Ishikawa (cell line): ENCODE measurements around the gene NGDN.

Source experiments
- CEBPB ChIP-seq: IDR thresholded peaks from 2 replicates; pipeline ENCODE4 v1.6.1; 2012
- CREB1 ChIP-seq: IDR thresholded peaks from 2 replicates; pipeline ENCODE4 v1.6.1; 2012; ENCODE audit warnings: low read depth
- EGR1 ChIP-seq: IDR thresholded peaks from 2 replicates; pipeline ENCODE4 v1.6.1; 2012
- EP300 ChIP-seq: IDR thresholded peaks from 2 replicates; pipeline ENCODE4 v1.6.1; 2012; ENCODE audit warnings: borderline replicate concordance
- FOXM1 ChIP-seq: IDR thresholded peaks from 2 replicates; pipeline ENCODE4 v1.6.1; 2012; ENCODE audit warnings: low read depth, borderline replicate concordance
- MAX ChIP-seq: IDR thresholded peaks from 2 replicates; pipeline ENCODE4 v1.6.1; 2012
- NFIC ChIP-seq: IDR thresholded peaks from 2 replicates; pipeline ENCODE4 v1.6.1; 2012
- RAD21 ChIP-seq: IDR thresholded peaks from 2 replicates; pipeline ENCODE4 v1.6.1; 2012; ENCODE audit warnings: low read depth
- REST ChIP-seq: IDR thresholded peaks from 2 replicates; pipeline ENCODE4 v1.6.1; 2012; ENCODE audit warnings: low read depth, mild to moderate bottlenecking
- TAF1 ChIP-seq: IDR thresholded peaks from 2 replicates; pipeline ENCODE4 v1.6.1; 2012; ENCODE audit warnings: low read depth, mild to moderate bottlenecking
- TCF12 ChIP-seq: IDR thresholded peaks from 2 replicates; pipeline ENCODE4 v1.6.1; 2012; ENCODE audit warnings: low read depth
- TEAD4 ChIP-seq: IDR thresholded peaks from 2 replicates; pipeline ENCODE4 v1.6.1; 2012
- USF1 ChIP-seq: IDR thresholded peaks from 2 replicates; pipeline ENCODE4 v1.6.1; 2012
- YY1 ChIP-seq: IDR thresholded peaks from 2 replicates; pipeline ENCODE4 v1.6.1; 2012; ENCODE audit warnings: low read depth
- ZBTB7A ChIP-seq: IDR thresholded peaks from 2 replicates; pipeline ENCODE4 v1.6.1; 2012; ENCODE audit warnings: low read depth

The NGDN gene

DNA sequence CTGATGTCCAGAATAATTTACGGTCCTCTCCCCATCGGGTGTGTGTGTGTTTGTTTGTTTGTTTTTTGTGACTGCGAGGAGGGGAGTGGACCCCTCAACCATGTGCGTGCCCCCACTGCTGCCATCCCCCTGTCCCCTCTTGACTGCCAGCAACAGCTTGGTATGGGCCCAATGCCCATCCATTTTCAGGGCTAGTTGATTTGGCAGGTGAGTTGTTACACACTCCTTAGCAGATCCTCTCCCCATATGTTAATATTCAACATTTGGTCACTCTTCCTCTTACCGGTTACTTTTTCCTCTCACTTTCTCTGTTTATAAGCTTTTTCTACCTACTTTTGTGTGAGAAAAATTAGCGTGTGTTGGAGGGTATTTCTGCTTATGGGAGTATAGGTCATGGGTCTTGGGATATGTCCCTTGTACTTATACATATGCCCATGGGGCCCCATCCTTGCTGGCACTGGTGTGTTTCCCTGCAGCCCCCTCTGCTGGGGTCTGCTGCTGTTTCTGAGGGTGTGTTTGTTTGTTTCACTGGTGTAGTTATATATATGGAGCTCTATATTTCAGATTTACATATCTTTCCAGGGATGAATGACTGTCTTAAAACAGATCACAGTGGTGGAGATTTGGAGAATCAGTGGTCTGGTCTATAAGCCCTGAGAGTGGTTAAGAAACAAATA lies 48.3 kb downstream of the NGDN start:
- TF ChIP-seq MAX (no peak), EGR1 (no peak), EP300 (no peak), TCF12 (no peak), YY1 (no peak), REST (no peak), RAD21 (no peak), USF1 (no peak), CREB1 (no peak), FOXM1 (no peak), NFIC (no peak), ZBTB7A (no peak), TAF1 (no peak), TEAD4 (no peak), CEBPB (no peak)

- TF ChIP-seq EP300 (no peak), USF1 (no peak), ZBTB7A (no peak), NFIC (no peak), FOXM1 (no peak), REST (no peak), TAF1 (no peak), EGR1 (no peak), YY1 (no peak), MAX (no peak), TEAD4 (no peak), TCF12 (no peak), CEBPB (no peak), CREB1 (no peak)
Measured at GRCh38 chr14:23518709-23519108, 49.2 kb downstream of the NGDN start.

DNA sequence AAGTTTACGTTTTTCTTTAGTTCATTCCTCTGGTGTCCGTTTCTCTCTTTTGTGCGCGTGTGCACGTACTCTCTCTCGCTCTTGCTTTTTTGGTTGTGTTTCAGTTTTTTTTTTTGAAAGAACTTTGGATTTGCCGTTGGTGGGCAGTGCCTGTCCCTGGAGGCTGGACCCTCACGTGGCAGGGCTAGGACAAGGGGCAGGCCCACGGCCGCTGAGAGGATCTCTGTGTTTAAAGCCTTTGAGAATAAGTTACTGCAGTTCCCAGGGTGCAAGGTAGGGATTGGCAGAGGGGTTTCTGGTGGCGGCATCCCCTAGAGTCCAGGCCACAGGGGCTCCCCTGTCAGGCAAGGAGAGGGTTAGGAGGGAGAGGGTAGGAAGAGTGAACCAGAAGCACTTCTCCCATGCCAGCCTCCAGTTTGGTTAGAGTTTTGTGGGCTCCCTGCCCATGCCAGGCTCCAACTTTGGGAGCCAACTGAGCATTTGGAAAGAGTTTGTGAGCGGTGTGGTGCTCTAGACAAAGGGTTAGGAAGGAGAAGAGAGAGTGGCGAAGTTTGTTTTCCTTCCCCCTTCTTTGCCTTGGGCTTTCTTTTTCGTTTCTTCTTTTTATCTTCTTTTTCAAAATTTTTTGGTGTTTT lies 51.5 kb downstream of the NGDN start:
- TF ChIP-seq NFIC (no peak), RAD21 (no peak), USF1 (no peak), TEAD4 (no peak), MAX (no peak), ZBTB7A (no peak)

DNA sequence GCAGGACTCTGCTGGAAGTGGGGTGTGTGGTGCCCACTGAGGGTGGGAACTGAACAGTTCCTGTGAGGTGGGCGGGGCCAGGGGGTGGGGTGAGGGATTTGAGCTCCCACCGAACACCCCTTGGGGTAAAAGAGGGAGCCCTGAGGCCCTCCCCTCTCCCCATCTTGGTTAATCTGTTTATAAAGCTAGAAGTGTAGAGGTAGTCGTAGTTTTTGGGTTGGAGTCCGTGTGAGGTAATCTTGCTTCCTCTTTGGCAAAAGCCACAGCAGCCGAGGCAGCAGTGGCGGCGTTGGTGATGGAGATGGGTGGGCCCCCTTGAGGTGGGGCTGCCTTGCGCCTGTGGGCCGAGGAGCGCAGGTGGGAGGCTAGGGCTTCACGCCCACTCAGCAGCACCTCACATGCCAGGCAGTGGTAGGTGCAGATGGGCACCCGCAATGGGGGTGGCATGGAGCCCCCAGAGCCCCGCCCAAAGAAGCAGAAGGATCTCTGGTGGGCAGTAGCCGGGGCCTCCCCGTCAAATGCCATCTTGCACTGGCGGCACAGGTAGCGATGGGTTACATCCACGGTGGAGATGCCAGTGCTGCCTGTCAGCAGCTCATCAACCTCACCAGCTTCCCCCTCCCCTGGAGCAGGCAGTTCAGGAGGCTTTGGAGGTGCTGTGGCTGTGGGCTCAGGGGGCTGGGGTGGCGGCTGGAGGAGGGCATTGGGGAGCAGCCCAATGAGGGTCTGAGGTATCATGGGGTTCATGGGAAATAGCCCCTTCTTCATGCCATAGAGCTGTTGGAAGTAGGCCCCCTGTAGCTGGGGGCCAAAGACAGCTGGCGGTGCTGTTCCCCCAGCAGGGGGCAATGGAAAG lies 52.5 kb downstream of the NGDN start:
- no peak for TF ChIP-seq FOXM1
- TF ChIP-seq NFIC, result no peak
- TF ChIP-seq EP300, result no peak
- no peak for TF ChIP-seq RAD21
- no peak for TF ChIP-seq YY1
- TF ChIP-seq TAF1, result no peak
- TF ChIP-seq REST, result no peak
- no peak for TF ChIP-seq CEBPB
- TF ChIP-seq CREB1, result no peak
- TF ChIP-seq MAX, result no peak
- no peak for TF ChIP-seq TCF12
- no peak for TF ChIP-seq ZBTB7A
- TF ChIP-seq USF1, result no peak
- TF ChIP-seq TEAD4, result no peak
- TF ChIP-seq EGR1, result no peak
